CD14-positive monocyte (primary cell): ENCODE measurements around the gene CLTCL1. TPM values are rescaled to one million over a fixed set of nuclear protein-coding genes. Genes with fewer than 3 reads are reported as not detected.

Experiments
- DNase-seq, 3 donors: peaks; one replicate each; pipeline ENCODE4 v3.0.0-alpha.2; 2011 to 2022
- H2AFZ ChIP-seq: 2 replicates; pipeline ENCODE4 v1.6.0; 2012; ENCODE audit warnings: mild to moderate bottlenecking, low read depth, low read length, inconsistent platforms; ENCODE audit not compliant: insufficient read depth, poor library complexity, severe bottlenecking
- H3K27ac ChIP-seq, 2 donors: 1 replicate in 1 of 2; 2 replicates in 1 of 2; pipeline ENCODE4 v1.5.1; 2012 to 2013; ENCODE audit warnings: low read length in 2 of 2, control low read depth in 1 of 2, inconsistent platforms in 1 of 2, low read depth in 1 of 2, mild to moderate bottlenecking in 1 of 2
- H3K27me3 ChIP-seq, 2 donors: one replicate each; pipeline versions ENCODE4 v1.6.0 to v1.6.1; 2011 to 2013; ENCODE audit warnings: low read length in 2 of 2; ENCODE audit not compliant: control insufficient read depth in 2 of 2, insufficient read depth in 2 of 2
- H3K36me3 ChIP-seq, 2 donors: replicated peaks in 1 of 2; 1 replicate in 1 of 2; 2 replicates in 1 of 2; pipeline versions ENCODE4 v1.5.1 to v1.6.1; 2012 to 2013; ENCODE audit warnings: low read length in 2 of 2, control low read depth in 1 of 2, inconsistent platforms in 1 of 2, mild to moderate bottlenecking in 1 of 2; ENCODE audit not compliant: insufficient read depth in 2 of 2, control insufficient read depth in 1 of 2
- H3K4me1 ChIP-seq, 2 donors: 1 replicate in 1 of 2; 2 replicates in 1 of 2; pipeline versions ENCODE4 v1.5.1 to v1.6.1; 2012 to 2013; ENCODE audit warnings: low read length in 2 of 2, control low read depth in 1 of 2, inconsistent platforms in 1 of 2, mild to moderate bottlenecking in 1 of 2, moderate library complexity in 1 of 2; ENCODE audit not compliant: insufficient read depth in 2 of 2, control insufficient read depth in 1 of 2
- H3K4me2 ChIP-seq: replicated peaks from 2 replicates; pipeline ENCODE3; 2012; ENCODE audit warnings: low read length, moderate library complexity, mild to moderate bottlenecking; ENCODE audit not compliant: poor library complexity, severe bottlenecking; ENCODE audit errors: extremely low read depth
- H3K4me3 ChIP-seq, 3 experiments: fragments of 200-600 bp in 1 of 3; sonication (generic) in 1 of 3; replicated peaks in 1 of 3; 1 replicate in 2 of 3; 2 replicates in 1 of 3; pipeline ENCODE4 v1.5.1; 2011 to 2013; ENCODE audit warnings: low read length in 3 of 3, mild to moderate bottlenecking in 3 of 3, control low read depth in 2 of 3, low read depth in 2 of 3, inconsistent platforms in 1 of 3, moderate library complexity in 1 of 3
- H3K79me2 ChIP-seq: 2 replicates; pipeline ENCODE4 v1.6.0; 2012; ENCODE audit warnings: mild to moderate bottlenecking, control low read depth, inconsistent platforms, low read length, moderate library complexity; ENCODE audit not compliant: insufficient read depth
- H3K9ac ChIP-seq: 2 replicates; pipeline ENCODE4 v1.6.0; 2017; ENCODE audit warnings: low read length, mild to moderate bottlenecking; ENCODE audit not compliant: insufficient read depth, poor library complexity, severe bottlenecking
- H3K9me3 ChIP-seq, 2 donors: replicated peaks in 1 of 2; 1 replicate in 1 of 2; 2 replicates in 1 of 2; pipeline versions ENCODE4 v1.5.1 to v1.6.1; 2012 to 2013; ENCODE audit warnings: low read length in 2 of 2, control low read depth in 1 of 2; ENCODE audit not compliant: control insufficient read depth in 1 of 2, insufficient read depth in 1 of 2
- H4K20me1 ChIP-seq: 2 replicates; pipeline ENCODE4 v1.6.0; 2012; ENCODE audit warnings: mild to moderate bottlenecking, low read length, control low read depth, moderate library complexity; ENCODE audit not compliant: insufficient read depth
- H3K27ac Mint-ChIP-seq, 7 donors: one replicate each; pipeline ENCODE4 v1.8.0; 2020; ENCODE audit warnings: mild to moderate bottlenecking in 7 of 7, mixed read lengths in 7 of 7, moderate library complexity in 6 of 7, inconsistent platforms in 2 of 7
- H3K27me3 Mint-ChIP-seq, 3 donors: one replicate each; pipeline ENCODE4 v1.8.0; 2021 to 2022; ENCODE audit warnings: low read depth in 3 of 3, mild to moderate bottlenecking in 3 of 3, mixed read lengths in 3 of 3, moderate library complexity in 3 of 3, inconsistent platforms in 1 of 3
- H3K36me3 Mint-ChIP-seq, 2 donors: one replicate each; pipeline ENCODE4 v1.8.0; 2020; ENCODE audit warnings: mixed read lengths in 2 of 2, inconsistent platforms in 1 of 2, mild to moderate bottlenecking in 1 of 2
- H3K4me1 Mint-ChIP-seq: one replicate; pipeline ENCODE4 v1.8.0; 2020; ENCODE audit warnings: mild to moderate bottlenecking, mixed read lengths
- H3K4me3 Mint-ChIP-seq, 2 donors: one replicate each; pipeline ENCODE4 v1.8.0; 2020; ENCODE audit warnings: mild to moderate bottlenecking in 2 of 2, mixed read lengths in 2 of 2, moderate library complexity in 1 of 2
- H3K9me3 Mint-ChIP-seq, 7 donors: one replicate each; pipeline ENCODE4 v1.8.0; 2020 to 2022; ENCODE audit warnings: mixed read lengths in 7 of 7, mild to moderate bottlenecking in 6 of 7, moderate library complexity in 6 of 7, inconsistent platforms in 2 of 7
- CTCF ChIP-seq: fragments of 200-600 bp; IDR thresholded peaks from one replicate; pipeline ENCODE4 v1.8.0; 2022; ENCODE audit warnings: antibody characterized with exemption, mild to moderate bottlenecking
- WGBS: methylation state at CpG from one replicate; pipeline ENCODE4 v1.1.5; 2013; ENCODE audit warnings: missing lambda C conversion rate; ENCODE audit not compliant: insufficient coverage; 5-methylcytosine and 5-hydroxymethylcytosine counted together
- intact Hi-C, 2 donors: fragments of 100-400 bp; cut with micrococcal nuclease; formaldehyde crosslinking; loops; one replicate each; pipeline versions ENCODE4 v1.15.0 to v1.15.1; 2023
- polyA plus RNA-seq, 3 donors: library from polyadenylated mRNA; depleted of rRNA in 1 of 3; unstranded in 2 of 3; stranded (reverse) in 1 of 3; fragments of 300-500 nt in 2 of 3; fragments of >200 nt in 1 of 3; fragmentation: Illumina TruSeq in 2 of 3; gene quantifications; 1 replicate in 2 of 3; 2 replicates in 1 of 3; pipeline ENCODE4 v1.2.3, GENCODE V29; 2012 to 2021

CLTCL1 gene
- polyA plus RNA-seq, 3 donors, result 5.1 to 17.0 (median 6.1) TPM

GRCh38 chr22:19277785-19278184, 13.7 kb downstream of the CLTCL1 start:
- Histone ChIP-seq H3K4me2 (no peak overlapping the region), H3K36me3 (no peaks in the 10 kb centered on the region), H4K20me1 (no peaks in the 10 kb centered on the region), H3K9ac (no peak overlapping the region), H3K4me3 (no peak overlapping the region), H3K4me1 (no peaks in the 10 kb centered on the region), H3K9me3 (no peaks in the 10 kb centered on the region), H3K27ac (no peak overlapping the region), H3K79me2 (no peaks in the 10 kb centered on the region), H3K27me3 (no peaks in the 10 kb centered on the region), H2AFZ (no peak overlapping the region)
- H3K4me3 Mint-ChIP-seq, result no peak overlapping the region
- no peak for TF ChIP-seq CTCF
- no peak overlapping the region for H3K27ac Mint-ChIP-seq
- intact Hi-C loops, result no loop called here
- DNase-seq, result no peak
- peaks cover 0 to 2% (median 1%) of the 10 kb centered on the region in 3 donors for H3K27me3 Mint-ChIP-seq
- H3K9me3 Mint-ChIP-seq, result no peaks in the 10 kb centered on the region
- no peaks in the 10 kb centered on the region for H3K36me3 Mint-ChIP-seq
- H3K4me1 Mint-ChIP-seq, result no peaks in the 10 kb centered on the region
- 93% methylated on average over 3 of the region's 8 CpGs for WGBS

GRCh38 chr22:19275919-19276600, 15.5 kb downstream of the CLTCL1 start:
- no peaks in the 10 kb centered on the region for H3K4me1 Mint-ChIP-seq
- H3K27me3 Mint-ChIP-seq, result peaks cover 0 to 3% (median 1%) of the 10 kb centered on the region in 3 donors
- no peak for DNase-seq
- Histone ChIP-seq H3K9me3 (no peaks in the 10 kb centered on the region), H3K9ac (no peak overlapping the region), H3K27ac (no peak overlapping the region), H3K4me3 (no peak overlapping the region), H2AFZ (no peak overlapping the region), H3K27me3 (no peaks in the 10 kb centered on the region), H3K4me2 (no peak overlapping the region), H3K4me1 (no peaks in the 10 kb centered on the region), H3K36me3 (no peaks in the 10 kb centered on the region), H3K79me2 (no peaks in the 10 kb centered on the region), H4K20me1 (no peaks in the 10 kb centered on the region)
- no peak for TF ChIP-seq CTCF
- H3K4me3 Mint-ChIP-seq, result no peak overlapping the region
- H3K36me3 Mint-ChIP-seq, result no peaks in the 10 kb centered on the region
- no peak overlapping the region for H3K27ac Mint-ChIP-seq
- WGBS, result no CpG with 5 or more reads among the region's 6 CpGs
- intact Hi-C loops, result no loop called here
- peaks cover 0 to 3% (median 0%) of the 10 kb centered on the region in 7 donors for H3K9me3 Mint-ChIP-seq
